ENCODE data around the gene TARBP1. TPM values are rescaled to one million over a fixed set of nuclear protein-coding genes. Genes with fewer than 3 reads are reported as not detected.
"Not testable (repeated sequence)": the region's sequence is repeated elsewhere in the genome, so short reads cannot be mapped to it uniquely, and the experiment has no call there.

TARBP1 gene
- total RNA-seq, 2 experiments from 2014 or later, result 31.3 to 33.2 TPM

- H3K27ac Mint-ChIP-seq, result no peak overlapping the region
- no peaks in the 10 kb centered on the region for H3K9me3 Mint-ChIP-seq
- no peaks in the 10 kb centered on the region for H3K27me3 Mint-ChIP-seq
- peaks cover 44% of the 10 kb centered on the region for H3K4me1 Mint-ChIP-seq
- no peak for DNase-seq
- no peaks in the 10 kb centered on the region for H3K36me3 Mint-ChIP-seq (ENCODE audit: low read depth)
- H3K4me3 Mint-ChIP-seq, result no peak overlapping the region
- ChIA-PET CTCF (interaction anchor here (1.3 to 2.8 kb wide), 3 partner anchors 12 to 18 kb away, joined by 4 to 6 read pairs (median 5); no protein-coding TSS in a partner anchor), POLR2A (no interaction called here)
Observed at GRCh38 chr1:234517110-234517802, 38.3 kb upstream of the TARBP1 start.

GRCh38 chr1:234515821-234516241 is 36.9 kb upstream of the TARBP1 start:
- H3K9me3 Mint-ChIP-seq, result no peaks in the 10 kb centered on the region
- no peaks in the 10 kb centered on the region for H3K36me3 Mint-ChIP-seq (ENCODE audit: low read depth)
- no peak for DNase-seq
- no peak overlapping the region for H3K27ac Mint-ChIP-seq
- peaks cover 37% of the 10 kb centered on the region for H3K4me1 Mint-ChIP-seq
- ChIA-PET CTCF (interaction anchor here (1.3 to 2.8 kb wide), 3 partner anchors 11 to 25 kb away, joined by 3 to 6 read pairs (median 5); no protein-coding TSS in a partner anchor), POLR2A (no interaction called here)
- no peak overlapping the region for H3K4me3 Mint-ChIP-seq
- H3K27me3 Mint-ChIP-seq, result no peaks in the 10 kb centered on the region

- Mint-ChIP-seq H3K27me3 (no peaks in the 10 kb centered on the region), H3K9me3 (no peaks in the 10 kb centered on the region), H3K4me1 (peaks cover 34% of the 10 kb centered on the region), H3K36me3 (ENCODE audit: low read depth) (no peaks in the 10 kb centered on the region), H3K27ac (no peak overlapping the region), H3K4me3 (no peak overlapping the region)
- POLR2A ChIA-PET, result no interaction called here
- no peak for DNase-seq
- CTCF ChIA-PET, result interaction anchor here (0.8 to 2.8 kb wide), 3 partner anchors 16 to 89 kb away, joined by 3 to 6 read pairs (median 3); no protein-coding TSS in a partner anchor
Observed at GRCh38 chr1:234515411-234515810, 36.4 kb upstream of the TARBP1 start.

- no peak for DNase-seq
- H3K27me3 Mint-ChIP-seq, result peaks cover 1% of the 10 kb centered on the region
- POLR2A ChIA-PET, result no interaction called here
- H3K9me3 Mint-ChIP-seq, result no peaks in the 10 kb centered on the region
- no peak overlapping the region for H3K4me3 Mint-ChIP-seq
- H3K4me1 Mint-ChIP-seq, result peaks cover 19% of the 10 kb centered on the region
- CTCF ChIA-PET, result no interaction called here
- no peak overlapping the region for H3K27ac Mint-ChIP-seq
- no peaks in the 10 kb centered on the region for H3K36me3 Mint-ChIP-seq (ENCODE audit: low read depth)
Observed at GRCh38 chr1:234512451-234512861, 33.5 kb upstream of the TARBP1 start.

- CTCF ChIA-PET, result interaction anchor here (0.9 to 3.0 kb wide), 3 partner anchors 9 to 34 kb away, joined by 3 to 15 read pairs (median 3); no protein-coding TSS in a partner anchor
- peaks cover 2% of the 10 kb centered on the region for H3K36me3 Mint-ChIP-seq (ENCODE audit: low read depth)
Observed at GRCh38 chr1:234509457-234510328, 30.7 kb upstream of the TARBP1 start.

GRCh38 chr1:234507626-234508387 is 28.8 kb upstream of the TARBP1 start:
- Mint-ChIP-seq H3K27me3 (peaks cover 1% of the 10 kb centered on the region), H3K27ac (no peak overlapping the region), H3K36me3 (ENCODE audit: low read depth) (peaks cover 6% of the 10 kb centered on the region), H3K9me3 (peaks cover 6% of the 10 kb centered on the region), H3K4me1 (peaks cover 5% of the 10 kb centered on the region), H3K4me3 (no peak overlapping the region)
- ChIA-PET CTCF (interaction anchor here (0.7 to 3.0 kb wide), 7 partner anchors 9 to 237 kb away, joined by 3 to 15 read pairs (median 3); no protein-coding TSS in a partner anchor), POLR2A (no interaction called here)
- DNase-seq, result no peak

More at GRCh38 chr1:234509457-234510328, 30.7 kb upstream of the TARBP1 start:
- peaks cover 1% of the 10 kb centered on the region for H3K27me3 Mint-ChIP-seq
- no peak for DNase-seq
- no peak overlapping the region for H3K27ac Mint-ChIP-seq
- POLR2A ChIA-PET, result interaction anchor here (0.6 kb wide), 1 partner anchor 22 kb away, joined by 4 read pairs; no protein-coding TSS in a partner anchor
- H3K4me1 Mint-ChIP-seq, result peaks cover 6% of the 10 kb centered on the region
- H3K9me3 Mint-ChIP-seq, result peaks cover 2% of the 10 kb centered on the region
- H3K4me3 Mint-ChIP-seq, result no peak overlapping the region

GRCh38 chr1:234507089-234507488 is 28.1 kb upstream of the TARBP1 start:
- no peak for DNase-seq
- Mint-ChIP-seq H3K27me3 (peaks cover 1% of the 10 kb centered on the region), H3K4me1 (peaks cover 7% of the 10 kb centered on the region), H3K4me3 (no peak overlapping the region), H3K36me3 (ENCODE audit: low read depth) (peaks cover 6% of the 10 kb centered on the region), H3K27ac (no peak overlapping the region), H3K9me3 (peaks cover 6% of the 10 kb centered on the region)
- ChIA-PET CTCF (interaction anchor here (1.1 kb wide), 1 partner anchor 238 kb away, joined by 3 read pairs; no protein-coding TSS in a partner anchor), POLR2A (no interaction called here)

GRCh38 chr1:234505769-234506102 is 26.8 kb upstream of the TARBP1 start:
- POLR2A ChIA-PET, result no interaction called here
- H3K9me3 Mint-ChIP-seq, result peaks cover 6% of the 10 kb centered on the region
- no peak overlapping the region for H3K27ac Mint-ChIP-seq

GRCh38 chr1:234504969-234505768 is 26.2 kb upstream of the TARBP1 start:
- H3K4me3 Mint-ChIP-seq, result no peak overlapping the region
- peaks cover 1% of the 10 kb centered on the region for H3K27me3 Mint-ChIP-seq
- H3K36me3 Mint-ChIP-seq (ENCODE audit: low read depth), result peaks cover 6% of the 10 kb centered on the region
- H3K9me3 Mint-ChIP-seq, result peaks cover 6% of the 10 kb centered on the region
- CTCF ChIA-PET, result interaction anchor here (0.6 to 2.2 kb wide), 5 partner anchors 11 to 503 kb away, joined by 3 to 8 read pairs (median 5); no protein-coding TSS in a partner anchor
- peak overlapping the region; percentile 28 for H3K27ac Mint-ChIP-seq
- no peak for DNase-seq
- POLR2A ChIA-PET, result no interaction called here
- H3K4me1 Mint-ChIP-seq, result peaks cover 26% of the 10 kb centered on the region

More at GRCh38 chr1:234505769-234506102, 26.8 kb upstream of the TARBP1 start:
- Mint-ChIP-seq H3K4me3 (no peak overlapping the region), H3K4me1 (peaks cover 20% of the 10 kb centered on the region), H3K27me3 (peaks cover 1% of the 10 kb centered on the region), H3K36me3 (ENCODE audit: low read depth) (peaks cover 6% of the 10 kb centered on the region)
- CTCF ChIA-PET, result interaction anchor here (0.9 to 1.8 kb wide), 2 partner anchors 11 to 578 kb away, joined by 3 to 5 read pairs; no protein-coding TSS in a partner anchor
- no peak for DNase-seq

GRCh38 chr1:234504251-234504650 is 25.3 kb upstream of the TARBP1 start:
- POLR2A ChIA-PET; H3K27me3 Mint-ChIP-seq; H3K4me3 Mint-ChIP-seq; DNase-seq; H3K9me3 Mint-ChIP-seq; H3K27ac Mint-ChIP-seq; H3K36me3 Mint-ChIP-seq (ENCODE audit: low read depth): not testable (repeated sequence)
- H3K4me1 Mint-ChIP-seq, result peaks cover 35% of the 10 kb centered on the region
- CTCF ChIA-PET, result interaction anchor here (0.6 to 2.2 kb wide), 8 partner anchors 9 to 504 kb away, joined by 3 to 8 read pairs (median 4); no protein-coding TSS in a partner anchor

GRCh38 chr1:234503193-234504050 is 24.4 kb upstream of the TARBP1 start:
- no peak for DNase-seq
- H3K36me3 Mint-ChIP-seq (ENCODE audit: low read depth), result peaks cover 6% of the 10 kb centered on the region
- ChIA-PET POLR2A (no interaction called here), CTCF (interaction anchor here (0.6 to 2.2 kb wide), 4 partner anchors 8 to 496 kb away, joined by 3 to 8 read pairs (median 3); no protein-coding TSS in a partner anchor)
- no peak overlapping the region for H3K4me3 Mint-ChIP-seq
- peaks cover 1% of the 10 kb centered on the region for H3K27me3 Mint-ChIP-seq
- no peak overlapping the region for H3K27ac Mint-ChIP-seq
- H3K4me1 Mint-ChIP-seq, result peaks cover 43% of the 10 kb centered on the region
- H3K9me3 Mint-ChIP-seq, result peaks cover 6% of the 10 kb centered on the region

Measured in activated CD4-positive, alpha-beta T cell treated with anti-CD3 and anti-CD28 coated beads, Interleukin-2, amount 10 ng/mL, durations not matched to agents 7 days and 5 days (primary cell).